K562 (cell line): ENCODE measurements around the gene ERBB4. TPM values are rescaled to one million over a fixed set of nuclear protein-coding genes. Genes with fewer than 3 reads are reported as not detected.

Experiments
- ATAC-seq: fragments of 200-7000 bp; cut with Tn5 transposase; 3 replicates; pipeline ENCODE4 v1.9.1; 2020; ENCODE audit warnings: moderate library complexity
- BruUV-seq: library from RNA; stranded (reverse); fragments of 400-500 nt; replicated peaks from 2 replicates; lab custom pipeline; 2021; lab: Mats Ljungman, UMichigan
- CTCF ChIA-PET: fragments of 300-600 bp; formaldehyde crosslinking; extraction: SDS; loops from one replicate; lab custom pipeline; 2021; ENCODE audit warnings: low intra/inter-chr PET ratio; lab: Yijun Ruan, JAX
- POLR2A ChIA-PET: fragments of 300-600, 350-650 bp; sonication (Branson Sonifier 250); formaldehyde crosslinking; extraction: SDS; loops from one replicate; lab custom pipeline; 2021; ENCODE audit warnings: antibody characterized with exemption, inconsistent platforms; lab: Yijun Ruan, JAX
- DNase-seq, 4 experiments: peaks; one replicate each; pipeline versions ENCODE4 v3.0.0 to v3.0.0-alpha.2; 2011 to 2018; ENCODE audit warnings: low spot score in 3 of 4, mixed read lengths in 3 of 4; ENCODE audit errors: extremely low read depth in 1 of 4
- FAIRE-seq: peaks from 2 replicates; lab custom pipeline; 2011; peaks lifted over from hg19 to GRCh38; lab: Jason Lieb, UNC
- H2AFZ ChIP-seq: 2 replicates; pipeline ENCODE4 v1.6.0; 2011; ENCODE audit warnings: low read depth, low read length, control low read depth, inconsistent platforms
- H3K27ac ChIP-seq: fragments of 200-600 bp; 3 replicates; pipeline ENCODE4 v1.8.0; 2011; ENCODE audit warnings: low read depth, mild to moderate bottlenecking, control low read depth, inconsistent platforms, low read length, moderate library complexity, mixed read lengths; ENCODE audit errors: extremely low read depth
- H3K27me3 ChIP-seq, 2 experiments: fragments of 300-600 bp in 1 of 2; 2 replicates in 1 of 2; 3 replicates in 1 of 2; pipeline versions ENCODE4 v1.6.0 to v1.8.0; 2011; ENCODE audit warnings: inconsistent platforms in 2 of 2, low read length in 2 of 2, mild to moderate bottlenecking in 1 of 2, mixed read lengths in 1 of 2, moderate library complexity in 1 of 2; ENCODE audit not compliant: control insufficient read depth in 2 of 2, insufficient read depth in 2 of 2
- H3K36me3 ChIP-seq: fragments of 300-600 bp; 3 replicates; pipeline ENCODE4 v1.8.0; 2011; ENCODE audit warnings: mild to moderate bottlenecking, low read length, inconsistent platforms; ENCODE audit not compliant: control insufficient read depth, insufficient read depth
- H3K4me1 ChIP-seq, 2 experiments: fragments of 200-600 bp in 1 of 2; replicated peaks in 1 of 2; 2 replicates in 1 of 2; 3 replicates in 1 of 2; pipeline versions ENCODE4 v1.5.1 to v1.8.0; 2011; ENCODE audit warnings: inconsistent platforms in 2 of 2, low read length in 2 of 2, mild to moderate bottlenecking in 1 of 2, mixed read lengths in 1 of 2, moderate library complexity in 1 of 2; ENCODE audit not compliant: control insufficient read depth in 2 of 2, insufficient read depth in 2 of 2
- H3K4me2 ChIP-seq: 2 replicates; pipeline ENCODE4 v1.6.1; 2011; ENCODE audit warnings: low read length, control low read depth, inconsistent platforms, mixed read lengths; ENCODE audit not compliant: insufficient read depth
- H3K4me3 ChIP-seq: fragments of 200-600 bp; sonication (generic), shearing (Covaris generic); 2 replicates; pipeline ENCODE4 v1.5.1; 2016; ENCODE audit warnings: control low read depth, inconsistent platforms
- H3K79me2 ChIP-seq: fragments of 200-600 bp; 3 replicates; pipeline ENCODE4 v1.8.0; 2011; ENCODE audit warnings: low read length, inconsistent platforms; ENCODE audit not compliant: control insufficient read depth, insufficient read depth
- H3K9ac ChIP-seq, 2 experiments: 2 replicates each; pipeline versions ENCODE4 v1.6.0 to v1.6.1; 2011; ENCODE audit warnings: low read depth in 2 of 2, low read length in 2 of 2, control low read depth in 1 of 2, inconsistent platforms in 1 of 2, mild to moderate bottlenecking in 1 of 2, mixed read lengths in 1 of 2; ENCODE audit not compliant: insufficient read depth in 1 of 2
- H3K9me1 ChIP-seq: one replicate; pipeline ENCODE4 v1.6.0; 2011; ENCODE audit warnings: inconsistent platforms, mild to moderate bottlenecking, low read length, moderate library complexity; ENCODE audit not compliant: control insufficient read depth, insufficient read depth
- H3K9me3 ChIP-seq: replicated peaks from 2 replicates; pipeline ENCODE4 v1.5.1; 2011; ENCODE audit warnings: low read depth, low read length, inconsistent platforms; ENCODE audit not compliant: control insufficient read depth, insufficient read depth
- H4K20me1 ChIP-seq: replicated peaks from 2 replicates; pipeline ENCODE4 v1.6.1; 2011; ENCODE audit warnings: low read length, inconsistent platforms, mixed read lengths; ENCODE audit not compliant: control insufficient read depth, insufficient read depth
- DMBX1 ChIP-seq: fragments of 250-450 bp; sonication (Bioruptor Pico); IDR thresholded peaks from 2 replicates; pipeline ENCODE4 v1.8.0; 2022; ENCODE audit warnings: inconsistent platforms, mild to moderate bottlenecking, moderate library complexity, borderline replicate concordance
- ELF4 ChIP-seq: fragments of 450-650 bp; formaldehyde crosslinking; IDR thresholded peaks from 2 replicates; pipeline ENCODE4 v1.4.0; 2022; ENCODE audit warnings: missing genetic modification characterization
- ELK1 ChIP-seq: sonication (generic); formaldehyde crosslinking; IDR thresholded peaks from 2 replicates; pipeline ENCODE4 v1.8.1; 2022; ENCODE audit warnings: missing genetic modification reagents
- FOXJ3 ChIP-seq: sonication (generic); formaldehyde crosslinking; IDR thresholded peaks from 2 replicates; pipeline ENCODE4 v1.4.0; 2020; ENCODE audit warnings: mild to moderate bottlenecking, missing genetic modification reagents
- HDAC3 ChIP-seq: fragments of 450-650 bp; IDR thresholded peaks from 2 replicates; pipeline ENCODE4 v1.6.1; 2018; ENCODE audit warnings: borderline replicate concordance, mild to moderate bottlenecking, moderate library complexity; ENCODE audit not compliant: partially characterized antibody
- HLTF ChIP-seq: fragments of 450-650 bp; IDR thresholded peaks from 2 replicates; pipeline ENCODE4 v1.6.1; 2016
- NCOR1 ChIP-seq: fragments of 450-650 bp; IDR thresholded peaks from 2 replicates; pipeline ENCODE4 v1.6.1; 2016; ENCODE audit warnings: mild to moderate bottlenecking, moderate library complexity
- RFX5 ChIP-seq: IDR thresholded peaks from 2 replicates; pipeline ENCODE4 v1.6.1; 2011; ENCODE audit warnings: low read depth, mild to moderate bottlenecking, improper control_type of control experiment, low read length
- THRAP3 ChIP-seq: fragments of 450-650 bp; IDR thresholded peaks from 2 replicates; pipeline ENCODE4 v1.6.1; 2016; ENCODE audit warnings: mild to moderate bottlenecking, inconsistent platforms, borderline replicate concordance
- ZNF316 ChIP-seq: fragments of 450-650 bp; IDR thresholded peaks from 2 replicates; pipeline ENCODE4 v1.6.1; 2016
- ZNF639 ChIP-seq, 2 experiments: fragments of 200-800 bp in 1 of 2; sonication (Bioruptor generic) in 1 of 2; sonication (generic) in 1 of 2; formaldehyde crosslinking in 1 of 2; IDR thresholded peaks in 1 of 2; conservative IDR thresholded peaks in 1 of 2; 2 replicates each; pipeline versions ENCODE4 v1.5.0 to v1.6.1; 2016 to 2020; ENCODE audit warnings: missing compliant biosample characterization in 1 of 2, missing genetic modification characterization in 1 of 2, missing genetic modification reagents in 1 of 2
- WGBS: fragments of 100-300 bp; shearing (Covaris generic); methylation state at CpG from one replicate; pipeline ENCODE4 v1.1.6; 2016; ENCODE audit warnings: low coverage, mixed read lengths; ENCODE audit not compliant: insufficient coverage; ENCODE audit errors: missing lambda C conversion rate; 5-methylcytosine and 5-hydroxymethylcytosine counted together
- in situ Hi-C: fragments of 300-500 bp; cut with MboI; formaldehyde crosslinking; loops from 4 replicates; pipeline ENCODE4 v1.15.0; 2018; ENCODE audit warnings: inconsistent platforms, mixed read lengths
- intact Hi-C: fragments of 100-400 bp; cut with micrococcal nuclease; formaldehyde crosslinking; loops from 2 replicates; pipeline ENCODE4 v1.14.2; 2022
- polyA plus RNA-seq, 8 experiments: library from polyadenylated mRNA; depleted of rRNA in 4 of 8; stranded (reverse) in 5 of 8; unstranded in 3 of 8; fragments of >200 nt; fragmentation: Nextera tagmentation in 2 of 8; fragmentation: Illumina TruSeq in 1 of 8; extraction: Ambion mirVana in 2 of 8; extraction: Trizol in 1 of 8; gene quantifications; 2 replicates each; pipeline versions ENCODE4 v1.2.1 to v1.2.3, GENCODE V29; 2011 to 2014; ENCODE audit warnings: inconsistent platforms in 1 of 8, missing spikeins in 1 of 8
- total RNA-seq, 7 experiments: library from RNA; depleted of rRNA in 6 of 7; stranded (reverse); fragments of >200 nt in 6 of 7; fragmentation: Illumina TruSeq in 2 of 7; extraction: Trizol in 2 of 7; gene quantifications; 2 replicates each; pipeline versions ENCODE4 v1.2.1 to v1.2.3, GENCODE V29; 2011 to 2021; ENCODE audit warnings: low replicate concordance in 1 of 7

The ERBB4 gene
- total and polyA plus RNA-seq, 9 of the 15 experiments (the other 6 are each of a cell fraction or from before 2014, with no cell fraction given), result not detected

GRCh38 chr2:211709389-211709788 lies 829.2 kb downstream of the ERBB4 start (continued):
- TF ChIP-seq ZNF639 (CRISPR knock-in tag; conservative IDR thresholded peaks at IDR 0.05 in 1 of 2, IDR thresholded peaks at IDR 0.05 in 1 of 2), result no peak
- TF ChIP-seq NCOR1, result no peak
- no peak for TF ChIP-seq HLTF
- TF ChIP-seq FOXJ3 (CRISPR knock-in tag), result no peak
- no peak for TF ChIP-seq THRAP3

- Histone ChIP-seq H3K4me3 (no peak overlapping the region), H3K27ac (no peak overlapping the region), H3K9me3 (no peaks in the 10 kb centered on the region), H4K20me1 (no peaks in the 10 kb centered on the region), H3K79me2 (no peaks in the 10 kb centered on the region), H2AFZ (no peak overlapping the region), H3K27me3 (no peaks in the 10 kb centered on the region), H3K36me3 (no peaks in the 10 kb centered on the region), H3K4me2 (no peak overlapping the region), H3K9me1 (no peaks in the 10 kb centered on the region), H3K9ac (no peak overlapping the region), H3K4me1 (no peaks in the 10 kb centered on the region)
- no peak for TF ChIP-seq DMBX1 (CRISPR knock-in tag)
- TF ChIP-seq ELK1 (CRISPR knock-in tag), result no peak
- no peak for TF ChIP-seq HDAC3
- no peak for TF ChIP-seq ZNF316
- TF ChIP-seq ELF4 (CRISPR knock-in tag), result no peak
- TF ChIP-seq RFX5, result no peak
- no peak for DNase-seq
- ChIA-PET CTCF (no interaction called here), POLR2A (no interaction called here)
- BruUV-seq, result no TSS peak
- 0% methylated on average over 2 of the region's 2 CpGs for WGBS
- FAIRE-seq, result no peak
- intact Hi-C loops, result no loop called here
- no peak for ATAC-seq
- in situ Hi-C loops, result no loop called here
Measured at GRCh38 chr2:211692689-211693088, 845.9 kb downstream of the ERBB4 start.
